ENCODE measurements around the gene ARHGDIB.
A peak's percentile ranks its signal among the peaks of the same experiment; 100 is the strongest.

ARHGDIB gene

GRCh38 chr12:14935031-14935430 is 26.4 kb downstream of the ARHGDIB start:
- Mint-ChIP-seq H3K36me3 (peaks cover 68% of the 10 kb centered on the region), H3K9me3 (no peaks in the 10 kb centered on the region), H3K27ac (no peak overlapping the region), H3K4me1 (peaks cover 30% of the 10 kb centered on the region), H3K4me3 (no peak overlapping the region)
- DNase-seq (ENCODE audit: low spot score in 2 of 2) (no peak), ATAC-seq (no peak)

GRCh38 chr12:14934511-14934910 is 26.9 kb downstream of the ARHGDIB start:
- ATAC-seq, result no peak
- Mint-ChIP-seq H3K36me3 (peaks cover 63% of the 10 kb centered on the region), H3K9me3 (no peaks in the 10 kb centered on the region), H3K4me1 (peaks cover 26% of the 10 kb centered on the region), H3K4me3 (no peak overlapping the region), H3K27ac (no peak overlapping the region)
- no peak for DNase-seq (ENCODE audit: low spot score in 2 of 2)

GRCh38 chr12:14931791-14932560 is 29.4 kb downstream of the ARHGDIB start:
- H3K9me3 Mint-ChIP-seq, result no peaks in the 10 kb centered on the region
- peaks cover 47% of the 10 kb centered on the region for H3K36me3 Mint-ChIP-seq
- no peak overlapping the region for H3K4me3 Mint-ChIP-seq
- no peak for DNase-seq (ENCODE audit: low spot score in 2 of 2)
- H3K27ac Mint-ChIP-seq, result peak overlapping the region; percentile 3
- peaks cover 9% of the 10 kb centered on the region for H3K4me1 Mint-ChIP-seq
- no peak for ATAC-seq

GRCh38 chr12:14931359-14931758 is 30.0 kb downstream of the ARHGDIB start:
- Mint-ChIP-seq H3K4me3 (no peak overlapping the region), H3K9me3 (no peaks in the 10 kb centered on the region), H3K36me3 (peaks cover 42% of the 10 kb centered on the region), H3K4me1 (peaks cover 5% of the 10 kb centered on the region), H3K27ac (no peak overlapping the region)
- ATAC-seq (no peak), DNase-seq (ENCODE audit: low spot score in 2 of 2) (no peak)

- peaks cover 39% of the 10 kb centered on the region for H3K36me3 Mint-ChIP-seq
- H3K4me3 Mint-ChIP-seq, result no peak overlapping the region
- no peaks in the 10 kb centered on the region for H3K9me3 Mint-ChIP-seq
- no peak for ATAC-seq
- no peak overlapping the region for H3K27ac Mint-ChIP-seq
- no peak for DNase-seq (ENCODE audit: low spot score in 2 of 2)
- peaks cover 5% of the 10 kb centered on the region for H3K4me1 Mint-ChIP-seq
These were observed 31.1 kb downstream of the ARHGDIB start for GRCh38 chr12:14930299-14930698.

GRCh38 chr12:14928931-14929330 is 32.5 kb downstream of the ARHGDIB start:
- ATAC-seq (no peak), DNase-seq (ENCODE audit: low spot score in 2 of 2) (no peak)
- H3K4me1 Mint-ChIP-seq, result peaks cover 5% of the 10 kb centered on the region
- H3K9me3 Mint-ChIP-seq, result no peaks in the 10 kb centered on the region
- no peak overlapping the region for H3K27ac Mint-ChIP-seq
- H3K36me3 Mint-ChIP-seq, result peaks cover 34% of the 10 kb centered on the region
- H3K4me3 Mint-ChIP-seq, result no peak overlapping the region

- Mint-ChIP-seq H3K9me3 (peaks cover 2% of the 10 kb centered on the region), H3K36me3 (peaks cover 28% of the 10 kb centered on the region), H3K4me3 (no peak overlapping the region), H3K27ac (no peak overlapping the region), H3K4me1 (no peaks in the 10 kb centered on the region)
- no peak for DNase-seq (ENCODE audit: low spot score in 2 of 2)
- no peak for ATAC-seq
These were observed 34.1 kb downstream of the ARHGDIB start for GRCh38 chr12:14927267-14927666.

- ATAC-seq (no peak), DNase-seq (ENCODE audit: low spot score in 2 of 2) (no peak)
- Mint-ChIP-seq H3K4me1 (peaks cover 18% of the 10 kb centered on the region), H3K36me3 (peaks cover 19% of the 10 kb centered on the region), H3K4me3 (no peak overlapping the region), H3K9me3 (peaks cover 3% of the 10 kb centered on the region), H3K27ac (no peak overlapping the region)
These were observed 36.9 kb downstream of the ARHGDIB start for GRCh38 chr12:14924541-14924940.

- Mint-ChIP-seq H3K27ac (no peak overlapping the region), H3K36me3 (peaks cover 19% of the 10 kb centered on the region), H3K9me3 (peaks cover 3% of the 10 kb centered on the region), H3K4me3 (no peak overlapping the region), H3K4me1 (peaks cover 18% of the 10 kb centered on the region)
- DNase-seq (ENCODE audit: low spot score in 2 of 2), result no peak
- ATAC-seq, result no peak
These were observed 37.5 kb downstream of the ARHGDIB start for GRCh38 chr12:14923944-14924343.

- peaks cover 18% of the 10 kb centered on the region for H3K4me1 Mint-ChIP-seq
- H3K9me3 Mint-ChIP-seq, result peaks cover 3% of the 10 kb centered on the region
- ATAC-seq, result no peak
- H3K4me3 Mint-ChIP-seq, result no peak overlapping the region
- DNase-seq (ENCODE audit: low spot score in 2 of 2), result no peak
- H3K27ac Mint-ChIP-seq, result peak overlapping the region; percentile 76
- peaks cover 24% of the 10 kb centered on the region for H3K36me3 Mint-ChIP-seq
These were observed 40.2 kb downstream of the ARHGDIB start for GRCh38 chr12:14921218-14921617.

GRCh38 chr12:14920475-14921126 is 40.8 kb downstream of the ARHGDIB start:
- peaks cover 18% of the 10 kb centered on the region for H3K4me1 Mint-ChIP-seq
- DNase-seq (ENCODE audit: low spot score in 2 of 2), result no peak
- H3K4me3 Mint-ChIP-seq, result no peak overlapping the region
- peaks cover 3% of the 10 kb centered on the region for H3K9me3 Mint-ChIP-seq
- ATAC-seq, result peak; percentile 91
- H3K36me3 Mint-ChIP-seq, result peaks cover 27% of the 10 kb centered on the region
- H3K27ac Mint-ChIP-seq, result peak overlapping the region; percentile 76

- peaks cover 38% of the 10 kb centered on the region for H3K36me3 Mint-ChIP-seq
- peaks cover 3% of the 10 kb centered on the region for H3K9me3 Mint-ChIP-seq
- H3K4me3 Mint-ChIP-seq, result no peak overlapping the region
- H3K27ac Mint-ChIP-seq, result peak overlapping the region; percentile 76
- ATAC-seq, result peak; percentile 72
- DNase-seq (ENCODE audit: low spot score in 2 of 2), result no peak
- H3K4me1 Mint-ChIP-seq, result peaks cover 18% of the 10 kb centered on the region
These were observed 41.9 kb downstream of the ARHGDIB start for GRCh38 chr12:14919455-14919854.

GRCh38 chr12:14915736-14916135 is 45.7 kb downstream of the ARHGDIB start:
- Mint-ChIP-seq H3K36me3 (peaks cover 46% of the 10 kb centered on the region), H3K27ac (no peak overlapping the region)
- ATAC-seq, result no peak

GRCh38 chr12:14913381-14913781 is 48.0 kb downstream of the ARHGDIB start:
- peaks cover 33% of the 10 kb centered on the region for H3K36me3 Mint-ChIP-seq
- DNase-seq (ENCODE audit: low spot score in 2 of 2) (no peak), ATAC-seq (no peak)
- no peak overlapping the region for H3K4me3 Mint-ChIP-seq
- no peaks in the 10 kb centered on the region for H3K9me3 Mint-ChIP-seq
- H3K27ac Mint-ChIP-seq, result no peak overlapping the region
- peaks cover 21% of the 10 kb centered on the region for H3K4me1 Mint-ChIP-seq

More at GRCh38 chr12:14915736-14916135, 45.7 kb downstream of the ARHGDIB start:
- no peak for DNase-seq (ENCODE audit: low spot score in 2 of 2)
- Mint-ChIP-seq H3K4me3 (no peak overlapping the region), H3K9me3 (no peaks in the 10 kb centered on the region), H3K4me1 (peaks cover 18% of the 10 kb centered on the region)

- ATAC-seq (no peak), DNase-seq (ENCODE audit: low spot score in 2 of 2) (no peak)
- H3K4me1 Mint-ChIP-seq, result peaks cover 31% of the 10 kb centered on the region
- H3K9me3 Mint-ChIP-seq, result no peaks in the 10 kb centered on the region
- H3K27ac Mint-ChIP-seq, result peak overlapping the region; percentile 65
- H3K36me3 Mint-ChIP-seq, result peaks cover 32% of the 10 kb centered on the region
- H3K4me3 Mint-ChIP-seq, result no peak overlapping the region
These were observed 50.3 kb downstream of the ARHGDIB start for GRCh38 chr12:14911131-14911530.
